Measurements from ENCODE around the gene PTPN1.
A peak's percentile ranks its signal among the peaks of the same experiment; 100 is the strongest.
"Not testable (repeated sequence)": the region's sequence is repeated elsewhere in the genome, so short reads cannot be mapped to it uniquely, and the experiment has no call there.

Gene PTPN1

DNA sequence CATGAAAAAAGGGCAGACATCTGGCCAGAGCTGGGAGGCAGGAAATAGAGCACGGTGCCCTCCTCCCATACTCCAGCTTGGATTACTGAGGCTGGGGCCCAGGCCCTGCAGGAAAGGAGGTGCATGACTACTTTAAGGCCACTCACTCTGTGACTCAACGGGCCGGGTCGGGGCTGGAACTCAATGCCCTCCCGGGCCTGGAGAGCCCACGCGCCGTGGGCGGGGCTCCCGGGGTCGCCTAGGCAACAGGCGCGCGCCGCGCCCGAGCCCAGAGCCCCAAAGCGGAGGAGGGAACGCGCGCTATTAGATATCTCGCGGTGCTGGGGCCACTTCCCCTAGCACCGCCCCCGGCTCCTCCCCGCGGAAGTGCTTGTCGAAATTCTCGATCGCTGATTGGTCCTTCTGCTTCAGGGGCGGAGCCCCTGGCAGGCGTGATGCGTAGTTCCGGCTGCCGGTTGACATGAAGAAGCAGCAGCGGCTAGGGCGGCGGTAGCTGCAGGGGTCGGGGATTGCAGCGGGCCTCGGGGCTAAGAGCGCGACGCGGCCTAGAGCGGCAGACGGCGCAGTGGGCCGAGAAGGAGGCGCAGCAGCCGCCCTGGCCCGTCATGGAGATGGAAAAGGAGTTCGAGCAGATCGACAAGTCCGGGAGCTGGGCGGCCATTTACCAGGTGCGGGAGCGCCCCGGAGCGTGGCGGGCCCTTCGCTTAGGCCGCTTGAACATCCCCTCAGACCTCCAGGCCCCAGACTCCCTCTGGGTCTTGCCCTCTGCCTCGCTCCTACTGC lies at the start of gene PTPN1:
Gene PTPN1 (plus strand): TSS at position 461 of the 783 bp plus-strand sequence. CDS start 145 bp downstream, at position 606.
- DNase-seq: peak; percentile 99

DNA sequence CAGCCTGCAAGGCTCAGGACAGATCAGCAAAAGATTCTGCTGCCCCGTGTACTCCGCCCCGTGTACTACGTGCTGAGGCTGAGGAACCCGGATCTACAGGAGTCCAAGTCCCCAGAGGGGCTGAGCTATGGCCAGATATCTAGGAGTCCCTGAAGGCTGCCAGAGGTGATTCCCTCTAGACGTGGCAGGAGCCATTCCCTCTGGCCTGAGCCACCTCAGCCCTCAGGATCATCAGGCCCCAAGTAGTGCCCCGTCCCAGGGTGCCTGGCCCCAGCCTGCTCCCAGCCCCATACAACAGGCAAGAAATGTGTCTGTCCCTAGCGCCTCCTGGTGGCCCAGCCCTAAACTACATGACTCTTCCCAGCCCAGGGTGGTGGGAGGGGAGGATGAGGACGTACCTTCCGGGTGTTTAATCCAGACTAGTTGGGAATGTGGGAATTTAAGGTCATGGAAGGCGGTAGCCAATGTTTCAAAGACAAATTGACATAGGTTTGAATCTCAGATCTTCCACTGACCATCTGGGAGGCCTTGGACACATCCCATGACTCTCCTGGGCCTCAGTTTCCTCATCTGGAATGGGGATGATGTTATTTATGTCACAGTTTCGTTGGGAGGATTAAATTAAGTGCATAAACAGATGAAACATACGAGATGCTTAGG lies 49.4 kb upstream of the PTPN1 start:
- DNase-seq: peak; percentile 87

DNA sequence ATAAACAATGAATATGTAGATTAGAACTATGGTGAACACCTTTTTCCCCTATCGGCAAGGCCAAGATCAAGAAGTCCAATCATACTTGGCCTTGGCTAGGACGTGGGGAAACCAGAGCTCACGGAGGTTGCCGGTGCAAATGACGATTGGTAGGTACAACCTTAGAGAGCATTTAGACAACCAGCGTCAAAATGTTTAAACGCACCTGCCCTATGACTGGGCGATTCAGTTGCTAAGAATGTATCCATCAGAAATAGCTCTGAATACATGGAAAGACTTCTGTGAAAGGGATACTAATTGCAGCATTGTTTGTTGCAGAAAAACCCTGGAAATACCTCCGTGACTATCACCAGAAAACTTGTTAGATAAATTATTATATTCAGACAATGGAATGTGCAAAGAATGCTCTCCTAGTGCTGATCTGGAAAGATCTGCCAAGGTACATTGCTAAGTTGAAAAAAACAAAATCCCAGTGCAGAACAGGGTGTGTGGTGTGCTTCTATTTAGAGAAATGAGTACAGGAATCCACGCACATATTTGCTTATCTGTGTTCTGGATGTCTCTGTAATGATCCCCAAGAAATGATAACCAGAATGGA lies 48.0 kb upstream of the PTPN1 start:
- DNase-seq: no peak

DNA sequence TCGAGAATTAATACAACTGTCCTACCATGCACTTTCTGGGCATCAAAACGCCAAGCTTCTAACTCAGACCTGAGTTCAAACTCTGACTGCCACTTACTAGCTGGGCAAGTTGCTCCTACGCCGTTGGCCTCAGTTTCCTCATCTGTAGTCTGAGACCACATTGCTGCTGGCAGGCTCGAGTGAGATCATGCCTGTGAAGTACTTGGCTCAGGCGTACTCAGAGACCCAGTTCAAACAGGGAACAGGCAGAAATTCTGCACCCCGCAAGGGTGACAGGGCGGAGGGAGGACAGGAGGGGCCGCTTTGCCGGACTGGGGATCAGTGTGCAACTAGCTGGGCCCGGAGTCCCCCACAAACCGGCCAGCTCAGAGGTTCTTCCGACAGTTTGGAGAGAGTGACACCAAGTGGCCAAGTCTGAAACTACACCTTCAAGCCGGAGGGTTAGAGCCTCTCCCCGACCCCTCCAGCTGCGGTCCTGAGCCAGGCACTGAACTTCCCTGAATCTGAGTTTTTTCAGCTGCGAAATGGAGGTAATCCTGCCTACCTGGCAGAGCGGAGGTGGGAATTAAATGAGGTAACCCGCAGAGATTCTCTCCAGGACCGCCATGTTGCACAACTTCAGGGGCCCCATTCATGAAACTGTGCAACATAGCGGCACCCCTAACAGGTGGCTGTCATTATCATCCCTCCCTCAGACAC lies 46.0 kb upstream of the PTPN1 start:
- peak; percentile 76 for DNase-seq

DNA sequence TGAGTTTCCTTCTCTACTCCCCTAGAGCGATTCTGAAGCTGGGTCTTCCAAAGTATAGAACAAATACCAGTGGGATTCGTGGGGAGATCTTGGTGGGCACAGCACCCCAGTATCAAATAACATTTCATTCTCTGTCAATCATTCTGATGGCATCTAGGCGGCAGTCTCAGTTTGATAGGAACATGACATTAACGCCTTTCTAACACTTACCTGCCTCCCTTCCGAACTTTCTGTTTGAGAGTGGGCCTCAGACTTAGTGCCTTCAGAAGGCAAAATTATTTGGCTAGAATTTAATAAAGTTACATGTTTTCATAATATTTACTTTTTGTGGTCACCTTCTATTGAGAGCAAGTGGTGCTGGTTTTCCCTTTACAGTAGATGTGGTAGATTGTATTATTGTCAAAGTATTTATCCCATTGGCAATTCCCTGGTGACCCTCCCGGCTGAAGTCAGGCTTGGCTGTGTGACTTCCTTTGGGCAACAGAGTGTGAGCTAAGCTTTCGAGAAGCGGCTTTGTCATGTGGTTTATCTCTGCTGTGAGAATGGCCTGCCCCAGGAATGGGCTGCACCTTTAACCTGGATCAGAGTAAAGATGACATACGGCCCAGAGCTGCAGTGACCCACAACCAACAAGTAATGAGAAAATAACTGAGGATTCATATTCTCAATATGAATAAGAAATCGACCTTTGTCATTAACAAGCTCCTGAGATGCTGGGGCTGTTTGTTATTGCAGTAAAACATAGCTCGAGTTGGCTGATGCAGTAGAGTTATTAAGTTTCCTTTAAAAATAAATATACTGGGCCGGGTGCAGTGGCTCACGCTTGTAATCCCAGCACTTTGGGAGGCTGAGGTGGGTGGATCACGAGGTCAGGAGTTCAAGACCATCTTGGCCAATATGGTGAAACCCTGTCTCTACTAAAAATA lies 45.2 kb upstream of the PTPN1 start:
- no peak for DNase-seq

DNA sequence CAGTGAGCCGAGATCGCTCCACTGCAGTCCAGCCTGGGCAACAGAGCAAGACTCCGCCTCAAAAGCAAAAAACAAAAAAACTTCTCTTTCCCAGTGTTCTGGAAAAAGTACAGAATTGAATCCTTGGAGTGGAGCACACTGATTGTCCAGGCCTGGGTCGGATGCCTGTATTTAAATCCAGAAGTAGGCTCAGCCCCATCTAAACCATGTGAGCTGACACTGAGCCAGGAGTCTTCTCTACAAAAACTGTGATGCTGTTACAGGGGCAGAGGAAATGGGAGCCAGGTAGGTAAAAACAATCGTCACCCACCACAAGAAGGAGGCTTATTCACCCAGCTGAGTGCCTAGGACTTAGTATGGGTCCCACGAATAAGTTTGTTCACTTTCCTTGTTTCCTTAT lies 43.0 kb upstream of the PTPN1 start:
- peak; percentile 39 for DNase-seq

DNA sequence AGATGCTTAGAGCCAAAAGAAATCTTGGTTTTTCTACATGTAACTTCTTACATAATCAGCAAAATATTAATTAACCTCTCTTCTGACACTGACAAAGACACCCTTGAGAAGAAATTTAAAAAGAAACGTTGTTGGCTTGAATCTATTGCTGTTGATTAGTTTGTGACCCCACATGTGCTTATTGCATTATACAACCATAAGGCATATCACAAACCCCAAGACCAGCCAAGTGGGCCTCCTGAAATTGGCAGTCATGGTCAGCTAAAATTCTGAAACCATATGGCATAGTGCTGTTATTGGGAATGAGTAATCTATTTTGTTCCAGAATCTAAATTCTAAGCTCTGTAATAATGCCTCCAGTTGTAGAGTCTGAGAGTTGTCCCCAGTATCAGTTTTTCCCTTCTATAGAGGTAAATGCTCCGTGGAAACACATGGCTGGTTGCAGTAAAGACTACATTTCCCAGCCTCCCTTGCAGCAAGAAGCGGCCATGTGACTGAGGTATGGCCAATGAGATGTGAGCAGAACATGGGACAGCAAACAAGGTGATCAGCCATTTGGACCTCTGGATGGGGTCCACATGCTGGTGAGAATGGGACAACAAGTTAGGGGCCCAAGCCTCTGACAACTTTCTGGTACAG lies 42.3 kb upstream of the PTPN1 start:
- DNase-seq: peak; percentile 78

DNA sequence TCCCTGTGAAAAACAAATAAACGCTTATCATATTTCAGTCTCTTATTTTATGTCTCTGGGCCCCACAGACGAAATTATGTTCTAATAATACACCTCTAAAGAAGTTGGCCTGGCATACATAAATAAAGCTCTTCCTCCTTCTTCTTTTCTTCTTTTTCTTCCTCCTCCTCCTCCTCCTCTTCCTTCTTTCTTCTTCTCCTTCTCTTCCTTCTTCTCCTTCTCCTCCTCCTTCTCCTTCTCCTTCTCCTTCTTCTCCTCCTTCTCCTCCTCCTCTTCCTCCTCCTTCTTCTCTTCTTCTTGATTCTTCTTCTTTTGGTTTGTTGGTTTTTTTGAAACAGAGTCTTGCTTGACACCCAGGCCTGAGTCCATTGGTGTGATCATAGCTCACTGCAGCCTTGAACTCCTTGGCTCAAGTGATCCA lies 41.8 kb upstream of the PTPN1 start:
- no peak for DNase-seq

DNA sequence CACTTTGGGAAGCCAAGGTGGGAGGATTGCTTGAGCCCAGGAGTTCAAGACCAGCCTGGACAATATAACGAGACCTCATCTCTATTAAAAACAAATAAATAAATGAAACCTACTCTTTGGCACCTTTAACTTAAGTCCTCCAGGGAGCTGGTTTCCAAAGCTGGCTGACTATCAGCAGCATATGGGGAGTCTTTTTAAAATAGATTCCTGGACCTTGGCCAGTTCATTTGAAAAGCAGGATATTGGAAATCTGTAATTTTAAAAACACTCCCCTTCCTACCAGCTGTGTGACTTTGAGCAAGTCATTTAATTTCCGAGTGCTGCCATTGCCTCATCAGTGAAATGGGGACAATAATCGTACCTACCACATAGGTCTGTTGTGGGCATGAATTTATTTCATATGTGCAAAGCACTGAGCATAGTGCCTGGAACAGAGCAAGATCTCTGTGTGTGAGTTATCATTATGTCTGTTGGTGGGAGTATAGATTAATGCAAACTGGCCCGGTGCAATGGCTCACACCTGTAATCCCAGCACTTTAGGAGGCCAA lies 40.9 kb upstream of the PTPN1 start:
- DNase-seq: no peak

DNA sequence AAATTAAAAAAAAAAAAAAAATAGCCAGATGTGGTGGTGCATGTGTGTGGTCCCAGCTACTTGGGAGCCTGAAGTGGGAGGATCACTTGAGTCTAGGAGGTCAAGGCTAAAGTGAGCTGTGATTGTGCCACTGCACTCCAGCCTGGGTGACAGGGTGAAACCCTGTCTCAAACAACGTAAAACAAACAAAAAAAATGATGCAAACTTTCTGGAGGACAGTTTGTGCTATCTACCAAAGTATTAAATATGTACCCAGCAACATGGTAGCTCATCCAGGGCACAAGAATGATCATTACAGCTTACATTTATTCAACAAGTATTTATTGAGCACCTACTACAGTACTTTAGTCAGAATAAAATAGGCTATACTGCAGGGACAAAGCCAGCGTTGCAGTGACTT lies 40.4 kb upstream of the PTPN1 start:
- no peak for DNase-seq

DNA sequence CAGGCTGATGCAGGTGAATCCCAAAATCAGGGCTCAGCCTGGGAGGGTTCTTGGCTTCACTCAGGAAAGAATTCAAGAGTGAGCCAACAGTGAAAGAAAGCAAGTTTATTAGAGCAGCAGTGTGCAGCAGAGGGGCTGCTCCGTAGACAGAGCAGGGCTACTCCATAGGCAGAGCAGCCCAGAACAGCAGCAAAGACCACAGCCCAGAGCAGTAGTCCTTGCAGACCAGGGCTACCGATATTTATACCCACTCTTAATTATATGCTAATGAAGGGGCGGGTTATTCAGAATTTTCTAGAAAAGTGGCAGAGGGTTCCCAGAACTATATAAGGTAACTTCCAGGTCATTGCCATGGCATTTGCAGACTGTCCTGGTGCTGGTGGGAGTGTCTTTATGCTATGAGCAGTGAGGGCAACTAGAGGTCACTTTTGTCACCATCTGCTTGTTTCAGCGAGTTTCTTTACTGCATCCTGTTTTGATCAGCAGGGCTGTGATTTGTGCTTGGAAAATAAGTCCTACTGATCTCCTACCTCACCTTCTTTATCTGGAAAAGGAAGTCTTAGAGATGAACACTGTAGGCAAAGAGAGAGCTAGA lies 39.8 kb upstream of the PTPN1 start:
- no peak for DNase-seq

DNA sequence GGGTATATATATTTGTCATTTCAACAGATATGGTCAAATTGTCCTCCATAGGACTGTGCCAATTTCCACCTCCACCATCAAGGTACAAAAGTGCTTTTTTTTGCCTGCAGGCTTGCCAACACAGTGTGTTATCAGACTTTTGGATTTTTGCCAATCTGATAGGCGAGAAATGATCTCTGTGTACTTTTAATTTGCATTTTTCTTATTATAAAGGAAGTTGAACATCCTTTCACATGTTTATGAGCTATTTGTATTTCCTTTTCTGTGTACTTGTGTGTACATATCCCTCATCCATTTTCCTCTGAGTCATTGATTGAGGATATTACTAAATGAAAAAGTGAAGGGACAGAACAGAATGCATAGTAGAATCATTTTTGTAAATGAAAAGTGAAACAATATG lies 39.0 kb upstream of the PTPN1 start:
- DNase-seq: no peak

DNA sequence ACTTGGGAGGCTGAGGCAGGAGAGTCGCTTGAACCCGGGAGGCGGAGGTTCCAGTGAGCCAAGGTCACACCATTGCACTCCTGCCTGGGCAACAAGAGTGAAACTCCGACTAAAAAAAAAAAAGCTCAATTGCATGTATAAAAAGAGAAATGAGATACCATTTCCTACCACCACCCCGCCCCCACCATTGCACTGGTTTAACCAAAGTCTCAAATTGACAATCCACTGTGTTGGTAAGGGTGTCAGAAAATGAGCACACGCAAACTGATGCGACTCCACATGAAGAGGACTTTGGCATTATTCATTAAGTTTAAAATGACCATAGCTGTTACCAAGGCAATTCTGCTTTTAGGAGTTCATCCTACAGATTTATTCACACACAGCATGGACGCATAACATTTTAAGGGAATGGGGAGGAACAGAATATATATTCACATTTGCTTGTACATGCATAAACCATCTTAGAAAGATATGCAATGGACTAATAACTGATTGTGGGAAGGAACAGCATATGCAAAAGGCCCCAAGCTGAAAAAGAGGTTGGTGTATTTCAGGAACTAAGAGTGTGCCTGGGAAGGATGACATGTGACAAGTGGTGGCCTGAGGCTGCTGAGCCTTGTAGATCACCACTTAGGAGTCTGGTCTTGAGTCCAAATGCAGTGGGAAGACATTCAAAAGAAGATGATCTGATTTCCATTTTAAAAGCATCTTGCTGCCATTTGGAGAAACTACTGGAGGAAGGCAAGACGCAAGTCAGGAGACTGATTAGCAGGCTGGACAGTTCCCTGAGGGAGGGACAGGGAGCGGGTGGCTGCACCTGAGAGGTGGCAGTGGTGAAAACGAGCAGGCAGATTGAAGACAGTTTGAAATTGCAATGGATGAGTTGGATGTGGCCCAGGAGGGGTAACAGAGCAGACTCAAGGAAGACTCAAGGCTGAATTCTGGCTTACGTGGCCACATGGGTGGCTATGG lies 37.2 kb upstream of the PTPN1 start:
- DNase-seq: no peak

DNA sequence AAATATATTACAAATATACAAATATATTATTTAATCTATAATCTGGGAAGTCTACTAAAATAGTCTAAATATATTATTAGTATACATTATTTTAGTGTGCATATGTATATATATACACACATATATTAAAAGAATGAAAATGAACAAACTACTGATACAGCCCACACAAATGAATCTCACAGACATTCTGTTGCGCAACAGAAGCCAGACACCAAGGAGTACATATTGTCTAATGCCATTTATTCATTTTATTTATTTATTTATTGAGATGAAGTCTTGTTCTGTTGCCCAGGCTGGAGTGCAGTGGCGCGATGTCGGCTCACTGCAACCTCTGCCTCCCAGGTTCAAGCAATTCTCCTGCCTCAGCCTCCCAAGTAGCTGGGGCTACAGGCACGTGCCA lies 35.8 kb upstream of the PTPN1 start:
- not testable (repeated sequence) for DNase-seq

DNA sequence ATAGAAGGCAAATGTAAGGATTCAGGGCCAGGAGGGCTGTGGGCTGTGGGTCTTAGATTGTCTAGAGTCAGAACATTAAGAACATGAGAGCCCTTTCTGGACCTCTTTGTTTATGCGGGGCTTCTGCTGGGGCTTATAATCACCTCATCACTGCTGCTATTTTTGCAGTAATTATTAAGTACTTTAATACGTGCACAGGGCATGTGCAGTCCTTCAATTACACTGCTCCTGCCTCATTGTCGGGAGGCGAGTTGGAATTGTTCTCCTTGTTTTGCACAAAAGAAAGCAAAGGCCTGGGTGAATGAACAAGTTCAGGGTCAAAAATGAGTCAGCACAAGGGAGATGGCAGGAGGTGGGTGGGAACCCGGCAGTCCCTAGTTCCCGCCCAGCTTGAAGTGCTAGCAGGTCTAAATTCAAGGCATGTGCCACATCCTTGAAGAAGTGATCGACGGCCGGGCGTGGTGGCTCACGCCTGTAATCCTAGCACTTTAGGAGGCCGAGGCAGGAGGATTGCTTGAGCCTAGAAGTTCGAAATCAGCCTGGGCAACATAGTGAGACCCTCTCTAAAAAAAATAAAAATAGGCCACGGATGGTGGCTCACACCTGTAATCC lies 34.4 kb upstream of the PTPN1 start:
- no peak for DNase-seq

DNA sequence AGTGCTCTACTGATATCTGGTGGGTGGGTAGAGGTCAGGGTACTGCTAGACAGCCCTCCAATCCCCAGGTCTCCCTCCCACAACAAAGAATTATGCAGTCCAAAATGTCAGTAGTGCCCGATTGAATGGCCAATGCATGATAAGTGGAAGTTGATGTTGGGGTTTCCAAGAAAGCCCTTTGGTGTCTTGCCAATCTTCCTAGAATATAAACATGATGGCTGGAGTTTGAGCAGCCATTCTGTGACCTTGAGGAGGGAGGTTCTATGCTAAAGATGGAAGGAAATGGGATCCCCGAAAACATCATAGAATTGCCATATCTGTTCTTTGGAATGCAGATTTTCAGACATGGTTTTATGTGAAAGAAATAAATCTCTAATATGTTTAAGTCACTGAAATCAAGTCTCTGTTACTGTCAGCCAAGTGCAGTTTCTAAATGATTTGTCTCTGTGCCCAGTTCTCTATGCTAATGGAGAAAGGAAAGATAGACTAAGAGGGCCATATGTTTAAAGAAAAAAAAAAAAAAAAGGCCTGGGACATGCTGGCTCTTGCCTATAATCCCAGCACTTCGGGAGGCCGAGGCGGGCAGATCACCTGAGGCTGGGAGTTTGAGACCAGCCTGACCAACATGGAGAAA lies 32.8 kb upstream of the PTPN1 start:
- no peak for DNase-seq

DNA sequence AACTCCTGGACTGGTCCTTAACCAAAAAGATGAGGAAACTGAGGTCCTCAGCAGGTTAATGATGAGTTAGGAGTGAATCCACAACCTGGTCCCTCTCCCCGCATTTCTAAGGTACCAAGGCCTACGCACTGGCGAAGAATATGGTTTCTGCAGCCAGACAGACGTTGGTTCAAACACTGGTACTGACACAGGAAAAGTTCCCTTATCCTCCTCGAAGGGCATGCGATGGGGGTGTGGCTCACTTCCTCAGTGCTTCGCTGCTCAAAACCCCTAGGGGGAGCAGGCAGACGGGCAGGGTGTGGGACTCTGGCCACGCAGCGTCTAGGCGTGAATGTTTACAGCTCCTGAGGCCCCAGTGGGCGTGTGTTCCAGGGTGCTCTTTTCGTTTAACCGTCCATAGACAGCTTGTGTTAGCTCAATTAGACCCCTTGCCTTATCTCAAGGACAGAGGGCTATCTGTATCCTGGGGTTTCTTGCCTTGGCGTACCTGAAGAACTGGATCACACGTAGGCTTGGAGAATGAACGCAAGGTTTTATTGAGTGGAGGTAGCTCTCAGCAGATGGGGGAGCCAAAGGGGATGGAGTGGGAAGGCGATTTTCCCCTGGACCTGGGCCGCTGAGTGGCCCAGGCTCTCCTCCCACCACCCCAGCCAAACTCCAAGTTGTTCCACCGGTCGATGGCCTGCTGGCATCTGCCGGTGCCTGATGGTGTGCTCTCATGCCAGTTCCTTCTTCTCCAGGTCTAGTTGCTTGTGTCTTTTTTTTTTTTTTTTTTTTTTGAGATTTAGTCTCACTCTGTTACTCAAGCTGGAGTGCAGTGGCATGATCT lies 31.8 kb upstream of the PTPN1 start:
- peak; percentile 60 for DNase-seq

DNA sequence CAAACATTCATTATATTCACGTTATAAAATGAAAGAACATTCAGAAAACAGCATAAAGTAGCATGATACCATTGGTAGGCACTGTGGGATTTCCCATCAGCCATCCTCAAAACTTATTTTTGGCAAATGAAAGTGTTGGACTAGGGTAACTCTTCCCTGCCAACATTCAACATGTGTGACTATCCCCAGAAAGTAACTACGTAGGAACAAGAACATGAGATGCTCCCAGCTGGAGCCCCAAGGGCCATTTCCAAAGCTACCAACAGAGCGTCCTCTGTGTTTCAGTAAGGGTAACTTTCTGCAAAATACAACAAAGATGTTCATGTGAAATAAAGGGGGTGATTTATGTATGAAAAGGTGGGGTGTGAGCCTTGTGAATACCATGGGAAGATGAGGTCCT lies 28.4 kb upstream of the PTPN1 start:
- no peak for DNase-seq

Measured in femur (tissue), 1 donor.